NCI-H526 treated with DMSO at 0.1 percent for 48 hours (cell line): ENCODE results near the gene SEL1L2.

Experiments
- DNase-seq: peaks from one replicate; lab custom pipeline; 2025; lab: John Stamatoyannopoulos, UW

The SEL1L2 gene

DNA sequence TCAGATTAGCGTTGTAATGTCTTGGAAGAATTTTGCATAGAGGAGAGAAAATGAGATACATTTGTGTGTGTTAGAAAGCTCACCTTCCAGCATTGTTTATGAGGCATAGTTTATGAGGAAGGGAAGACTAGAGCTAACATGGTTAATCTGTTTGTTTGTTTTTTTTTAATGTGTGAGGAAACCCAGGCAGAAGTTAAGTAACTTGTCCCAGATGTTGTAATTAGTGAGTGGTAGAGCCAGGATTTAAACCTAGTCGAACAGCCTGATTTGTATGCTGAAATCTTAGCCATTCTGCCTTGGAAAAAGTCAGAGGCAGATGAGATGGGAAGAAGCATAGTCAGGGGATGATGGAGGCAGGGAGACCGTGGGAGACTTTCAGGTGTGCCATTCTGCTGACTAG is 176.5 kb downstream of the SEL1L2 start:
- no peak for DNase-seq

DNA sequence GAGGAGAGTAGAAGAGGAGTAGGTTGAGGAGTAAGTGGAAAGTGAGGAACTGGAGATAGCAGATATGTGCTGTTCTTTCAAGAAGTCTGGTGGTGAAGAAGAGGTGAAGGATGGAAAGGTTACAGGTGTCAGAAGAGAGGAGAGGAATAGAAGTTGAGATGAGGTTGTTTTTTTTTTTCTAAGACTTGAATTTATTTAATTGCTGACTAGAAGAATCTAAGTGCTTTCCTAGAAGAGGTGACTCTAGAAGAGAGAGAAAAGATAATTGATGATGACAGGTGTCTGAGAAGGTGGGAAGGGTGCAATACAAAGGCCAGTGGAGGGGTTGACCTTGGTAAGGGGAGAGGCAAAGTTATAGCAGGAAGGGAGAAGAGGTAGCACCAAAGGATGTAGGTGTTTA is 180.0 kb downstream of the SEL1L2 start:
- DNase-seq: no peak

DNA sequence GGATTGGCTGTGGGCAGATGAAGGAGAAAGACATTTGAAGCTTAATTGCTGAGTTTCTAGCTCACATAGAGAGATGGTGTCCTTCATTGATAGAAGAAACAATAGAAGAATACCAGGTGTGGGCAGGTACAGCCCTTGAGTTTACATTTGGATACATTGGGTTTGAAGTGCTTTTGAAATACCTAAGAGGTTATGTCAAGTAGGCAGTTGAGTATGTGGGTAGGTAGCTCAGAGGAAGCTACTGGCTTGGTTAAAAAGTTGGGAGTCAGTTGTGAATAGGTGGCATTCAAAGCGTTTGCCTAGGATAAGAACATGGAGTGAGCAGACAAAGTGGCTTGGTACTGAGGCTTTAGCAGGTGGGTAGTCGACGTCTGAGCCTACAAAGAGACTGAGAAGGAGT is 180.6 kb downstream of the SEL1L2 start:
- no peak for DNase-seq

DNA sequence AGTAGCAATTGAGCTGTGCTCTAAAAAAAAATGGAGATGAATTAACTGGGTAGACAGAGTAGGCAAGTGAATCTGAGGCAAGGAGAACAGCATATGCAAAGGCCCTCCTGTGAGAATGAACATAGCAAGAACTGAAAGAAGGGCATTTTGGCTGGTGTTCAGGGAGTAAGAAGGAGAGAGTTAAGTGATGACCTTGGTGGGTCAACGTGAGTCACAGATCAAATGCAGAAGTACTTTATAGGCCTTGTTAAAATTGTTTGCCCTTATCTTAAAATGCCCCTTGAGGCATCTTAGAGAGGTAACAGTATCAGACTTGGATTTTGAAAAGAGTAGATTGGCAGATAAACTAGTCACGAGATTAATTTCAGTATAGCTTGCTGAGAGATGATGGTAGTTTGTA is 181.0 kb downstream of the SEL1L2 start:
- no peak for DNase-seq

DNA sequence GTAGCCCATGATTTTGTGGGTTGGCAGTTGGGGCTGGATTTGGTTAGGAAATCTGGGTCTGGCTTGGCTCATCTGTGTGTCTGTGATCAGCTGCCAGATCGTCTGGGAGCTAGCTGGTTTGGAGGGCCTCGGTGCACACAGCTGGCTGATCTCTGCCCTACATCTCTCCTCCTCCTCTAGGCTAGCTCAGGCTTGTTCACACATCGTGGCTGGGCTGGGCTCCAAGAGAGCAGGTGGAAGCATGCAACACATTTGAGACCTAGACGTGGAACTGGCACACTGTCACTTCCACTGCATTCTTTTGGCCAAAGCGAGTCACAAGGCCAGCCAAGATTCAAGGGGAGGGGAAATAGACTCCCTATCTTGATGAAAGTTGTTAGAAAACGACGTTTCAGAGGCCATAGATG is 189.7 kb downstream of the SEL1L2 start:
- DNase-seq: peak; percentile 25

DNA sequence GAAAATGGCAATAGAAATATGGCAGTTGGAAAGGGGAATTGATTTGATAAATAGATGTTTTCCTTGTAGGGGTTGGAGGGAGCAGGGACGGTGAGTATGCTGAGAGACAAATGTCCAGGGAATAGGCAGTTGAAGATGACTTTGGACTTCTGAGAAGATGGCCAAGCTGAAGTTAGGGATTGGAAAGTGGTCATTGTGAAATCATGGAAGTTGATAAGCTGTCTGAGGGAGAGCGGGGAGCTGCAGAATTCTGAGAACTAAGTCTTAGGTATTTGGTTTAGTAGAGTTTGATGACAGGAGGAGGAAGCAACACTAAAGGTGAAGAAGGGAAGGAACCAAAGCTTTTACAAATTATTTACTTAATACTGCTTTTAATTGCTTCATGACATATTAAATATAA is 190.4 kb downstream of the SEL1L2 start:
- no peak for DNase-seq
